NCI-H2196 (cell line): Measurements from ENCODE around the gene MRRF.

Experiments
- DNase-seq: peaks from one replicate; lab custom pipeline; 2025; ENCODE audit not compliant: unreplicated experiment; lab: John Stamatoyannopoulos, UW

The MRRF gene

GRCh38 chr9:122377241-122378164 is 112.8 kb downstream of the MRRF start:
- no peak for DNase-seq

DNA sequence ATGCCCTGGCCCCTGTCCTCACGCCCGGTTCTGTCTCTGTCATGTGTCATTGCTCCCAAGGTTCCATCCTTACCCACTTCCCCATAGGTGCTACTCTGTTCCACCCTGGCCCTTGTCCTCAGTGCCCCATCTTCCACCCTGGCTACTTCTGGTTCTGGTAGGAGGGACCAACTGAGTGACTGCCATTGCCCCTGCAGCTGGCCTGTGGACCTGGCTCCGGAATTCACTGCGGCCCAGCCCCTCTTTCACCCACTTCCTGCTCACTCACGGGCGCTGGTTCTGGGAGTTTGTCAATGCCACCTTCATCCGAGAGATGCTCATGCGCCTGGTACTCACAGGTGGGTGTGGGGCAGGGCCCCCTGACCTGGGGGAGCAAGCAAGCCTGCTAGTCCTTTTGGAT is 113.6 kb downstream of the MRRF start:
- DNase-seq, result no peak

DNA sequence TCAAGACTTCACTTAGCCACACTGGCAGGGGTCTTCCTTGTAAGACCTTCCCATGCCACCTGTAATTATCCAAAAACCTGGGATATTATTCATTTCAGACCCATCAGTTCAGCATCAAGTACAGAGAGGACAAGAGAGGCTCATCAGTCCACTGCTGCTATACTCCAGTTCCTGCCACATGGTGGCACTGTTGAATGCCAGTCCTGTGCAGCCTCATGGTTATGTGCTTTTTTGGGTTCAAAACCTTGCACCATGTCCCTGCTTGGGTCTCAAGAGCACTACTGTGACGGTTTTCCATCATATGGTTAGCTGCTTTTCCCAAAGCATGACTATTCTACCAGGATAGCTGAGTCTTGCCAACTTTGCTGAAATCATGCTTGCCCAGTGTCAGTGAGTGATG is 114.7 kb downstream of the MRRF start:
- no peak for DNase-seq

GRCh38 chr9:122380293-122380692 is 115.6 kb downstream of the MRRF start:
- DNase-seq, result no peak
